Bronchial epithelial cell (primary cell): ENCODE results near the gene ARHGAP10. TPM values are rescaled to one million over a fixed set of nuclear protein-coding genes. Genes with fewer than 3 reads are reported as not detected.
"Not testable (repeated sequence)": the region's sequence is repeated elsewhere in the genome, so short reads cannot be mapped to it uniquely, and the experiment has no call there.

Experiments
- DNase-seq: peaks from one replicate; pipeline ENCODE4 v3.0.0-alpha.2; 2010; ENCODE audit warnings: low read depth
- FAIRE-seq: peaks from 2 replicates; lab custom pipeline; 2011; peaks lifted over from hg19 to GRCh38; lab: Jason Lieb, UNC
- H3K27me3 ChIP-seq: 2 replicates; pipeline ENCODE4 v1.5.1; 2011; ENCODE audit warnings: low read length; ENCODE audit not compliant: control insufficient read depth, insufficient read depth
- H3K36me3 ChIP-seq: 2 replicates; pipeline ENCODE4 v1.5.1; 2011; ENCODE audit warnings: low read length; ENCODE audit not compliant: control insufficient read depth, insufficient read depth
- H3K4me3 ChIP-seq: 2 replicates; pipeline ENCODE4 v1.5.1; 2011; ENCODE audit warnings: mild to moderate bottlenecking, low read depth, low read length, control low read depth
- CTCF ChIP-seq: IDR thresholded peaks from 2 replicates; pipeline ENCODE4 v1.5.1; 2011; ENCODE audit warnings: mild to moderate bottlenecking, moderate library complexity, low read length, control low read depth, inconsistent platforms; ENCODE audit not compliant: insufficient read depth, severe bottlenecking
- total RNA-seq: library from RNA; depleted of rRNA; stranded (reverse); fragments of >200 nt; gene quantifications from 2 replicates; pipeline ENCODE4 v1.2.1, GENCODE V29; 2014

ARHGAP10 gene
- total RNA-seq, 1 donor from 2014 or later = 8.4 TPM

- DNase-seq = no peak
- Histone ChIP-seq H3K4me3 (no peak overlapping the region), H3K36me3 (no peaks in the 10 kb centered on the region), H3K27me3 (no peaks in the 10 kb centered on the region)
- FAIRE-seq = peak; percentile 50
- TF ChIP-seq CTCF = no peak
These were observed 259.8 kb downstream of the ARHGAP10 start for GRCh38 chr4:147991543-147992283.

- TF ChIP-seq CTCF = no peak
- Histone ChIP-seq H3K27me3 (no peaks in the 10 kb centered on the region), H3K4me3 (no peak overlapping the region), H3K36me3 (no peaks in the 10 kb centered on the region)
- FAIRE-seq (no peak), DNase-seq (peak; percentile 47)
These were observed 262.2 kb downstream of the ARHGAP10 start for GRCh38 chr4:147994076-147994475.

- no peak for DNase-seq
- Histone ChIP-seq H3K27me3 (no peaks in the 10 kb centered on the region), H3K36me3 (no peaks in the 10 kb centered on the region), H3K4me3 (no peak overlapping the region)
- no peak for TF ChIP-seq CTCF
- no peak for FAIRE-seq
These were observed 262.9 kb downstream of the ARHGAP10 start for GRCh38 chr4:147994491-147995385.

- DNase-seq = no peak
- FAIRE-seq = no peak
- no peak for TF ChIP-seq CTCF
- no peaks in the 10 kb centered on the region for H3K36me3 ChIP-seq
- no peaks in the 10 kb centered on the region for H3K27me3 ChIP-seq
- no peak overlapping the region for H3K4me3 ChIP-seq
These were observed 265.0 kb downstream of the ARHGAP10 start for GRCh38 chr4:147996859-147997258.

- not testable (repeated sequence) for H3K4me3 ChIP-seq, H3K27me3 ChIP-seq, H3K36me3 ChIP-seq, FAIRE-seq, DNase-seq
These were observed 268.1 kb downstream of the ARHGAP10 start for GRCh38 chr4:148000038-148000437.

- TF ChIP-seq CTCF = no peak
These were observed 272.5 kb downstream of the ARHGAP10 start for GRCh38 chr4:148004228-148004857.

More at GRCh38 chr4:148004228-148004857, 272.5 kb downstream of the ARHGAP10 start:
- Histone ChIP-seq H3K36me3 (no peaks in the 10 kb centered on the region), H3K4me3 (no peak overlapping the region), H3K27me3 (no peaks in the 10 kb centered on the region)
- FAIRE-seq (no peak), DNase-seq (no peak)
